Fibroblast of skin of right quadriceps (primary cell): ENCODE measurements around the gene RAPGEF4.
"Not testable (repeated sequence)": the region's sequence is repeated elsewhere in the genome, so short reads cannot be mapped to it uniquely, and the experiment has no call there.

Source experiments
- DNase-seq: peaks from one replicate; pipeline ENCODE4 v3.0.0-alpha.2; 2013

RAPGEF4 gene

GRCh38 chr2:173010233-173010632 is 274.6 kb downstream of the RAPGEF4 start:
- no peak for DNase-seq

DNA sequence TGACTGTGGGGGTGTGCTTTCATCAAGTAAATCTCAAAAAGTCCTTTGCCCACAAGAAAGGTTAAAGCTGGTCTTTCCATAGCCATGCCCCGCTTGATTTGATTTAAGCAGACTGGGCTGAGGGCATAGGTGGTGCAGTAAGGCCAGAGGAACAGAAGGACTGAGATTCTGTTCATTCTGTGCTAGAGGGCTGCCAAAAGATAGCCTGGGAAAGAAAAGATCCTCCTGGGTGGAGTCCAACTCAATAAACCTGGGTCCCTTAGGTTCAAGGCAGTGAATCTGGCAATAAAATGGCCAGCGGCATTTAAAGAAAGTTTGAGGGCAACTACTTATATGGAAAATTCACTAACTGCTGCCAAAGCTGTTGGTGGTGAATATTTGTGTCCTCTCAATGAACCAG is 280.8 kb downstream of the RAPGEF4 start:
- no peak for DNase-seq

GRCh38 chr2:173017646-173018420 is 282.2 kb downstream of the RAPGEF4 start:
- no peak for DNase-seq

DNA sequence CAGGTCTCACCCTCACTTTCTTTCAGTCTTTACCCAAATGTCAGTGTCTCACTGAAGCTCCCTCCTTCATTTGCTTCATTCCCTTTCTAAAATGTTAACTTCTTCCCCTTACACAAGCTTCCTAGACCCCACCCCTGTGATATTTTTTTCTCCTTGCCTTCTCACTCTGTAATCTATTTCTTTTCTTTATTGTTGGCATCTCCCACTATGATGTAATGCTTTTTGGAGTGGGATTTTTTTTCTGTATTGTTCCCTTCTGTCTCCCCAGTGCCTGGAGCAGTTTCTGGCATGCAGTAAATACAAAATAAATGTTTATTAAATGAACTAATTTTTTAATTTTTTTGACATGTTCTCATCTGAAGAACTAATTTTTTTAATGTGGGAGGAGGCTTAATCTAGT is 284.1 kb downstream of the RAPGEF4 start:
- DNase-seq: no peak

- DNase-seq: peak; percentile 46
Observed at GRCh38 chr2:173021939-173022371, 286.3 kb downstream of the RAPGEF4 start.

- DNase-seq: no peak
Observed at GRCh38 chr2:173023718-173024117, 288.1 kb downstream of the RAPGEF4 start.

DNA sequence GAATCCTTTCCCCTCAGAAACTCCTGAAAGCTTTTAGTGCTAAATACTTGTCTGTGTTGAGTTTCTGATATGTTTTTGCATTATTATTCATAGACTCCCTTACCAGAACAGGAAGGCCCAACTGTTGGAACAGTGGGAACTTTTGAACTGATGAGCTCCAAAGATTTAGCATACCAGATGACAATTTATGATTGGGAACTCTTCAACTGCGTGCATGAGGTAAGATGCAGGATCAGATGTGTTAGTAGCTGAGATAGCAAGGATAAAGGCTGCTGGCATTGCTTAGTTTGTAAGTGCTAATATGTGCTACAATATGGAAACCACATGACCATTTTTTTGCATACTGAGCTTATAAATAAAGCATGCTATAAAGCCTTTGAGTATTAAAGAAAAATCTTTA is 290.8 kb downstream of the RAPGEF4 start:
- peak; percentile 38 for DNase-seq

GRCh38 chr2:173027181-173028128 is 291.8 kb downstream of the RAPGEF4 start:
- peak; percentile 88 for DNase-seq

- no peak for DNase-seq
Observed at GRCh38 chr2:173028141-173028540, 292.5 kb downstream of the RAPGEF4 start.

DNA sequence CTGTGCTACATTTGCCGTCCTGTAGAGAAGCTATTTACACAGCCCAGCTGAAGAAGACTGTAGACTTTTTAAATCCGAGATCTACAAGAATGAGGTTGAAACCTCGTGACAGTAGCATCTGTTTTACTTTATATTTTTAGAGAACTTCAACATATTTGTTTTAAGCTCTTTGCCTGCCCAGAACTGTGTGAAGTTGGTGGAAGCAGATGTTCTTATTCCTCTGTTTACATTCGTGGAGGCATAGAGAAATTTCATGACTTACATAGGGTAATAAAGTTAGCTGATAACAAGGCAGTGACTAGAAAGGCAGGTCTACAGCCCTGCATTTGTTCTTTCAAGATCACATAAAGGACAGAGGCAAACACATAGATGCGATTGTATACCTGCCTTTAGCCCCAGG is 293.0 kb downstream of the RAPGEF4 start:
- peak; percentile 71 for DNase-seq

- peak; percentile 42 for DNase-seq
Observed at GRCh38 chr2:173030561-173031490, 295.2 kb downstream of the RAPGEF4 start.

DNA sequence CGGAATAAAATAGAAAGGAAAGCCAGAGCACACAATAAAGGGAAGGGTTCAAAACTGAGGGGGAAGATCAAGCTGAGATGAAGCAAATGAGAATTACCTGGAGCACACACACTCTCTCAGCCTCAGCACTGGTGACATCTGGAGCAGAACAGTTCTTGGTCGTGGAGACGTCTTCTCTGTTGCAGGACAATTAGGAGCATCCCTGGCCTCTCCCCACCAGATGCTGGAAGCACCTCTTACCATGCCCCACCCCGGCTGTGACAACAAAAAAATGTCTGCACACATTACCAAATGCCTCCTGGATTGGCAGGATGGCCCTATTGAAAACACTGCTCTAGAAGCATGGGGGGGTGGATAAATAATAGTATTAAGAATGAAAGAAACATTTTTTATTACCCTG is 296.4 kb downstream of the RAPGEF4 start:
- DNase-seq: no peak

- DNase-seq: peak; percentile 86
Observed at GRCh38 chr2:173033084-173033483, 297.4 kb downstream of the RAPGEF4 start.

- no peak for DNase-seq
Observed at GRCh38 chr2:173034143-173034542, 298.5 kb downstream of the RAPGEF4 start.

- no peak for DNase-seq
Observed at GRCh38 chr2:173037245-173038120, 301.8 kb downstream of the RAPGEF4 start.

DNA sequence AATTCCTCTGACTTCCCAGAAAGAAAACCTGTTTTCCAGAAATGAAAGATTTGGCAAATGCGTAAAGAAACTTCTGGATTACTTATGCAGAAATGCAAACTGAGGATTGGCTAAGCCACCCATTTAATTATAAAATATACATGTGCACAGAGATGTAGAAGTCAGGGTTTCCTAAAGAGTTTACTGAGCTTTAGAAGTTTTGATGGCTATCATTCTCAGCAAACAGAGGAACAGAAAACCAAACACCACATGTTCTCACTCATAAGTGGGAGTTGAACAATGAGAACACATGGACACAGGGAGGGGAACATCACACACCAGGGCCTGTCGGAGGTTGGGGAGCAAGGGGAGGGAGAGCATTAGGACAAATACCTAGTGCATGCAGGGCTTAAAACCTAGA is 302.6 kb downstream of the RAPGEF4 start:
- DNase-seq: not testable (repeated sequence)

- DNase-seq: no peak
Observed at GRCh38 chr2:173040729-173041128, 305.1 kb downstream of the RAPGEF4 start.

- no peak for DNase-seq
Observed at GRCh38 chr2:173043476-173043875, 307.8 kb downstream of the RAPGEF4 start.

DNA sequence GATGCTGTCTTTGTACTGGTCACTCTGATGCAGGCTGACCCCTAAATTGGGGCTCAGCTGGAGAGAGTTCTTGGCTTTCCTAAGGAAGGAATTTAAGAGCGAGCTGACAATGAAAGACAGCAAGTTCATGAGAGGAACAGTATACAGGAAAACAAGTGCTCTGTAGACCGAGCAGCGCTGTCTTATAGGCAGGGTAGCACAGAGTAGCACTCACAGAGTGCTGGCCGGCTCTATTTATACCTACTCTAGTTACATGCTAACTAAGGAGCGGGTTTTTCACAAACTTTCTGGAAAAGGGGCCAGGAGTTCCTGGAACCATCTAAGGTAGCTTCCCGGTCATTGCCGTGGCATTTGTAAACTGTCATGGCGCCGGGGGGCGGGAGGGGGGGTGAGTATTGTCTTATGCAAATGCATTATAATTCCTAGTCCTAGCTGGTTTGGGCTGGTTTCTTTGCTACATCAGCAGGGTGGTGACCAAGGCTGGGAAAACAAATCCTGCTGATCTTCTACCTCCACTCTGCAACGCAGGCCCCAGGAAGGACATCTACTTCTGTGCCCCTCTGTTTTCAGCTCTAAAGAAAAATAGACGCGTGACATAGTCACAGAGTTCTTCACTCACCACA is 308.4 kb downstream of the RAPGEF4 start:
- no peak for DNase-seq

DNA sequence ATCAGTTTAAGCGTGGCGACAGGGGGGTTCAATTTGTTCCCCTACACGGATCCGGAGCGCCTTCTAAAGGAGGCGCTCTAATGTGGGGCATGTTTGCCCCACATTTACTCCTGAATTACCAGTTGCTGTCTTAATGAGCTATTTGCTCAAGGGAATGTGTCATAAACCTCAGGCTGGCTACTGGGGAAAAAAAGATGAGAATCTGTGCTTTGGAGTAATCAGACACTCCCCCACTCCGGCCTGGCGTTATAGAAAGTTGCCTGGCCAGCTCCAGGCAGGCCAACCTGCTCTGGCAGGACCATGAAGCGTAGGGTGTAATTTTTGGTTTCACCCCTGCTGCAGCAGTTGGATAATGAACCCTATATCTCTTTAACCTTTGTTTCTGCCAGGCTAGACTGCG is 309.0 kb downstream of the RAPGEF4 start:
- no peak for DNase-seq

DNA sequence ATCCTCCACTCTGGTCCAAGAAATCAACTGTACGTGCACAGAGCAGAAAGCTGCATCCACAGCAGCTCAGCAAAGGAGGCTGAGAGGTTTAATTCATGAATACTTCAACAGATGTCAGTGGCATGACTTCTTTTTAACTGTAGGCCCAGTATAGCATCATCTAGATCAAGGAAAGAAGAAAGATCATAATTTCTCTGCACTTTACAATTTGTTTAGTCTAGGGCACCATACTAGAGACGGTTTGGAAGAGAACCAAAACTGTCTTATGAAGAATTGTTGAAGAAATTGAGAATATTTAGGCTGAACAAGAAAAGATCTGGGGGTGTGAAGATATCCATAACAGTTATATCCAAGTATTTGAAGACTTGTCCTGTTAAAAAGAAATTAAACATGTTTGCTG is 309.5 kb downstream of the RAPGEF4 start:
- DNase-seq: no peak
